ENCODE data around the gene STK32B. TPM values are rescaled to one million over a fixed set of nuclear protein-coding genes. Genes with fewer than 3 reads are reported as not detected.

The STK32B gene
- total and polyA plus RNA-seq, 7 experiments from 2014 or later = 1.7 TPM; not detected in 6

DNA sequence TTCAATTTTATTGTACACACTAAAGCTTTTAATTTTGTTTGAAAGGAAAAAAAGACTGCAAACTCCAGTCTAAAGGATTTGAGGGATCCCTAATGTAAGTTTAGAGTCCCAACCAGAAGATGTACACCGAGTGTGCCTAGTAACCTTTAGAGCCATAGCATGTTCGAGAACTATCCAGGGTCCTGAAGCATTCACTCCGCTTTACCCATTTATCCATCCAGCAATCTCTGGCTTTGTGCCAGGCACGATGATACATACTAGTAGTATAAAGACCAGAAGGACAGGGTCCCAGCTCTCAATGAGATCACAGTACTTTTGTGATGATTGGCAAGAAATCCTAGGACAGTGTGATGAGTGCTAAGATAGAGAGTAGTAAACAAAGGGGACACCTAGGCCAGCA is 168.7 kb downstream of the STK32B start:
- CTCF ChIA-PET = no interaction called here
- H3K36me3 Mint-ChIP-seq = peaks cover 0 to 12% (median 0%) of the 10 kb centered on the region in 5 donors
- peaks cover 6 to 34% (median 16%) of the 10 kb centered on the region in 11 donors for H3K9me3 Mint-ChIP-seq
- H3K27me3 Mint-ChIP-seq = peaks cover 0 to 4% (median 0%) of the 10 kb centered on the region in 5 donors
- POLR2A ChIA-PET = no interaction called here
- intact Hi-C loops (cut with micrococcal nuclease) = no loop called here
- no peak overlapping the region for H3K4me3 ChIP-seq (ENCODE audit: low read length)
- H3K36me3 ChIP-seq (ENCODE audit: control insufficient read depth in 2 of 3, insufficient read depth in 3 of 3, low read length in 3 of 3) = no peaks in the 10 kb centered on the region
- ATAC-seq (no peak), DNase-seq (no peak)
- H3K27me3 ChIP-seq (ENCODE audit: control insufficient read depth in 2 of 2, insufficient read depth in 2 of 2, low read length in 2 of 2) = no peaks in the 10 kb centered on the region
- no peak overlapping the region for H3K27ac ChIP-seq (ENCODE audit: low read depth, low read length)
- no peaks in the 10 kb centered on the region for H3K4me1 Mint-ChIP-seq
- H3K4me3 Mint-ChIP-seq = no peak overlapping the region
- H3K9me3 ChIP-seq (ENCODE audit: control insufficient read depth in 2 of 3, low read length in 3 of 3) = peaks cover 0 to 11% (median 0%) of the 10 kb centered on the region in 3 experiments
- H3K27ac Mint-ChIP-seq = no peak overlapping the region
- no peaks in the 10 kb centered on the region for H3K4me1 ChIP-seq (ENCODE audit: control insufficient read depth in 2 of 2, insufficient read depth in 2 of 2, low read length in 2 of 2)

DNA sequence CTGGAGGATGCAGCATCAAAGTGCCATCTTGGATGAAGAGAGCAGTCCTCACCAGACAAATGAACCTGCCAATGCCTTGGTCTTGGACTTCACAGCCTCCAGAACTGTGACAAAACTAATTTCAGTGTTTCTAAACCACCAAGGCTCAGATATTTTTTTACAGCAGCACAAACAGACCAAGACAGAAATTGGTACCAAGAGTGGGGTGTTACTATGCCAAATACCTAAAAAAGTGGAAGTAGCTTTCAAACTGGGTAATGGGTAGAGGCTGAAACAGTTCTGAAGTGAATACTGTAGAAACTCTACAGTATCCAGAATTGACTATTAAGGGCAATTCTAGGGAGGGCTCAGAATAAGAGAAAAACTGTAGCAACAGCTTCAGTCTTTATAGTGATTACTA is 170.8 kb downstream of the STK32B start:
- peaks cover 0 to 11% (median 0%) of the 10 kb centered on the region in 3 experiments for H3K9me3 ChIP-seq (ENCODE audit: control insufficient read depth in 2 of 3, low read length in 3 of 3)
- no peaks in the 10 kb centered on the region for H3K36me3 ChIP-seq (ENCODE audit: control insufficient read depth in 2 of 3, insufficient read depth in 3 of 3, low read length in 3 of 3)
- no peak overlapping the region for H3K4me3 Mint-ChIP-seq
- H3K4me3 ChIP-seq (ENCODE audit: low read length) = no peak overlapping the region
- ChIA-PET CTCF (no interaction called here), POLR2A (no interaction called here)
- H3K27ac ChIP-seq (ENCODE audit: low read depth, low read length) = no peak overlapping the region
- no peak overlapping the region for H3K27ac Mint-ChIP-seq
- no peaks in the 10 kb centered on the region for H3K27me3 ChIP-seq (ENCODE audit: control insufficient read depth in 2 of 2, insufficient read depth in 2 of 2, low read length in 2 of 2)
- H3K27me3 Mint-ChIP-seq = peaks cover 0 to 4% (median 0%) of the 10 kb centered on the region in 5 donors
- H3K36me3 Mint-ChIP-seq = peaks cover 0 to 12% (median 0%) of the 10 kb centered on the region in 5 donors
- no peaks in the 10 kb centered on the region for H3K4me1 Mint-ChIP-seq
- intact Hi-C loops (cut with micrococcal nuclease) = no loop called here
- ATAC-seq = no peak
- DNase-seq = no peak
- no peaks in the 10 kb centered on the region for H3K4me1 ChIP-seq (ENCODE audit: control insufficient read depth in 2 of 2, insufficient read depth in 2 of 2, low read length in 2 of 2)
- H3K9me3 Mint-ChIP-seq = peaks cover 6 to 34% (median 16%) of the 10 kb centered on the region in 11 donors

DNA sequence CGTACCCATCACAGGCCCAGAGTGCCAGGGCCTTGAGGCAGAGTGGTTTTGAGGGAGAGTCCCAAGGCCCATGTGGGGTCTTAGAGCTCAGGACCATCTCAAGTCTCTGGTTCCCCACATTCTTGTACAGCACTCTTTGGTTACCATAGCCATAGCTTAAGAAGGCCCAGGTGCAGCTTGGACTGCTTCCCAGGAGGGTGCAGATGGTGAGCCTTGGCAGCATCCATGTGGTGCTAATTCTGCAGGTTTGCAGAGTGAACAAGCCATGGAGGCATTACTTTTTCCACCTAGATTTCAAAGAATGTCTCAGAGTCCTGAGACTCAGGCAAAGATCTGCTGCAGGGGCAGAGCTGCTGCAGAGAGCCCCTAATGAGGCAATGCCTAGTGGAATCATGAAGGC is 171.7 kb downstream of the STK32B start:
- no peaks in the 10 kb centered on the region for H3K4me1 Mint-ChIP-seq
- H3K9me3 Mint-ChIP-seq = peaks cover 6 to 34% (median 16%) of the 10 kb centered on the region in 11 donors
- ChIA-PET CTCF (no interaction called here), POLR2A (no interaction called here)
- Histone ChIP-seq H3K27me3 (ENCODE audit: control insufficient read depth in 2 of 2, insufficient read depth in 2 of 2, low read length in 2 of 2) (no peaks in the 10 kb centered on the region), H3K36me3 (ENCODE audit: control insufficient read depth in 2 of 3, insufficient read depth in 3 of 3, low read length in 3 of 3) (no peaks in the 10 kb centered on the region), H3K9me3 (ENCODE audit: control insufficient read depth in 2 of 3, low read length in 3 of 3) (peaks cover 0 to 11% (median 0%) of the 10 kb centered on the region in 3 experiments), H3K27ac (ENCODE audit: low read depth, low read length) (no peak overlapping the region), H3K4me3 (ENCODE audit: low read length) (no peak overlapping the region), H3K4me1 (ENCODE audit: control insufficient read depth in 2 of 2, insufficient read depth in 2 of 2, low read length in 2 of 2) (no peaks in the 10 kb centered on the region)
- DNase-seq (no peak), ATAC-seq (no peak)
- H3K36me3 Mint-ChIP-seq = peaks cover 0 to 12% (median 0%) of the 10 kb centered on the region in 5 donors
- H3K27me3 Mint-ChIP-seq = no peaks in the 10 kb centered on the region
- intact Hi-C loops (cut with micrococcal nuclease) = no loop called here
- H3K27ac Mint-ChIP-seq = no peak overlapping the region
- no peak overlapping the region for H3K4me3 Mint-ChIP-seq

DNA sequence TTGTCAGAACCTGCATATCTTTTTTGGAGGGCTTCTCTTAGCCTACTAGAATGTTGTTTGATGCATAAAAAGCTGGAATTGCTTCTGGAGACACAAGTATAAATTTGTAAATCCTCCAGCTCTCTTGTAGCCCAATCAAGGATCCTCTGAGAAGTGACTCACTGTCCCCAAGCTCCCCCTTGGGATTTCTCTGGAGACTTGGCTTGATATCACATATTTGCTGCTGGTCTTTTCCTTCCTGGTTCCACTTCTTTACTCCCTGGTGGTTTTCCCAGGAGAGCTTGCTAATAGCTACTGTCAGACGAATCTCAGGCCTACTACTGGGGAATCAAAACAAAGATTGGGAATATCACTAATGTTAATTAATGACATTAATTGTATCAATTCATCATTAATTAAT is 173.1 kb downstream of the STK32B start:
- Mint-ChIP-seq H3K27ac (no peak overlapping the region), H3K9me3 (peaks cover 6 to 34% (median 16%) of the 10 kb centered on the region in 11 donors), H3K4me1 (no peaks in the 10 kb centered on the region), H3K27me3 (no peaks in the 10 kb centered on the region), H3K4me3 (no peak overlapping the region), H3K36me3 (peaks cover 0 to 12% (median 0%) of the 10 kb centered on the region in 5 donors)
- ChIA-PET POLR2A (no interaction called here), CTCF (no interaction called here)
- H3K4me1 ChIP-seq (ENCODE audit: control insufficient read depth in 2 of 2, insufficient read depth in 2 of 2, low read length in 2 of 2) = no peaks in the 10 kb centered on the region
- intact Hi-C loops (cut with micrococcal nuclease) = no loop called here
- ATAC-seq (no peak), DNase-seq (no peak)
- H3K27ac ChIP-seq (ENCODE audit: low read depth, low read length) = no peak overlapping the region
- no peak overlapping the region for H3K4me3 ChIP-seq (ENCODE audit: low read length)
- no peaks in the 10 kb centered on the region for H3K27me3 ChIP-seq (ENCODE audit: control insufficient read depth in 2 of 2, insufficient read depth in 2 of 2, low read length in 2 of 2)
- H3K36me3 ChIP-seq (ENCODE audit: control insufficient read depth in 2 of 3, insufficient read depth in 3 of 3, low read length in 3 of 3) = no peaks in the 10 kb centered on the region
- peaks cover 0 to 11% (median 0%) of the 10 kb centered on the region in 3 experiments for H3K9me3 ChIP-seq (ENCODE audit: control insufficient read depth in 2 of 3, low read length in 3 of 3)

DNA sequence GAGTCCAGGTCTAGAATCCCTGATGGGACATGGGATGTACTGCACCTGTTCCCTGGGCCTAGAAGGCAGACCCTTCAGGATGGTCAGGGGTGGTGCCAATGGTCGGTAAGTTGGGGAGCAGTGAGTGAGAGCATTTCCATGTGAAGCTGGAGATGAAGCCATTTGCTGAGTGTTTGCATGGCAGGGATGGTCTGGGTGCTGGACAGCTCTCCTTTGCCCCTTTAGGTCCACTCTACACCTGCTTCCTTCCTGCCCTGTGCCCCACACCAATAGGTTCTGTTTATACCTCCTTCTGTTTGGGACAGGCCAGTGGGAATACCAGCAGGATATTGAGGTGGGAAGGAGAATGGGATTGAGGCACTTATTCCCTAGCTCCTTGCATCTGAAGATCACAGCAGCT is 181.3 kb downstream of the STK32B start:
- no peak overlapping the region for H3K4me3 Mint-ChIP-seq
- Histone ChIP-seq H3K27me3 (ENCODE audit: control insufficient read depth in 2 of 2, insufficient read depth in 2 of 2, low read length in 2 of 2) (no peaks in the 10 kb centered on the region), H3K36me3 (ENCODE audit: control insufficient read depth in 2 of 3, insufficient read depth in 3 of 3, low read length in 3 of 3) (no peaks in the 10 kb centered on the region), H3K27ac (ENCODE audit: low read depth, low read length) (no peak overlapping the region), H3K9me3 (ENCODE audit: control insufficient read depth in 2 of 3, low read length in 3 of 3) (no peaks in the 10 kb centered on the region), H3K4me3 (ENCODE audit: low read length) (no peak overlapping the region), H3K4me1 (ENCODE audit: control insufficient read depth in 2 of 2, insufficient read depth in 2 of 2, low read length in 2 of 2) (no peaks in the 10 kb centered on the region)
- peaks cover 0 to 7% (median 0%) of the 10 kb centered on the region in 5 donors for H3K27me3 Mint-ChIP-seq
- peaks cover 0 to 10% (median 0%) of the 10 kb centered on the region in 11 donors for H3K9me3 Mint-ChIP-seq
- intact Hi-C loops (cut with micrococcal nuclease) = no loop called here
- POLR2A ChIA-PET = no interaction called here
- ATAC-seq (no peak), DNase-seq (no peak)
- no peaks in the 10 kb centered on the region for H3K36me3 Mint-ChIP-seq
- CTCF ChIA-PET = no interaction called here
- H3K27ac Mint-ChIP-seq = no peak overlapping the region
- H3K4me1 Mint-ChIP-seq = no peaks in the 10 kb centered on the region

DNA sequence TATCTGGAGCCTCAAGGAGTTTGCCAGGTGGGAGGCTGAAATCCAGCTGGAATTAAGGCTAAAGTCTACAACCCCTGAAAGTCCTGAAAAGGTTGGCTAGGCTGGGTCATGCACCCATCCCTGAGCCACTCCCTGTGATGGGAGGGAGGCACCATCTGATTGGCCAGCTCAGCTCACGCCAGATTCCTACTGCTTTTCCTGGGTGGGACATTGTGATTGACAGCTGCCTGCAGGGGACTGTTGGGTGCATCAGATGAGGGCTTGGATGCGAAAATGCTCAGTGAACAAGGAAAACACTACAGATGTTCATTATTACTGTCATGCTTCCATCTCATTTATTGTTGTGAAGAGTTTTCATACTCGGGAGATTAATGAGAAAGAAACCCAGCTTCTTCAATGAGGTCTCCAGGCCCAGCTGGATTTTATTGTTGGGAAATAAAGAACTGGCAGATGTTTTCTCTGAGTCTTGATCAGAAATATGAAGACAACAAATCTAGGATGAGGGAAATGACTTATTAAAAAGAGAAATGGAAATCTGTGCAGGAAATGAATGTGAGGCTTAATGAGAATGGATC is 185.9 kb downstream of the STK32B start:
- no peak overlapping the region for H3K4me3 Mint-ChIP-seq
- Histone ChIP-seq H3K27ac (ENCODE audit: low read depth, low read length) (no peak overlapping the region), H3K4me1 (ENCODE audit: control insufficient read depth in 2 of 2, insufficient read depth in 2 of 2, low read length in 2 of 2) (no peaks in the 10 kb centered on the region), H3K27me3 (ENCODE audit: control insufficient read depth in 2 of 2, insufficient read depth in 2 of 2, low read length in 2 of 2) (no peaks in the 10 kb centered on the region), H3K36me3 (ENCODE audit: control insufficient read depth in 2 of 3, insufficient read depth in 3 of 3, low read length in 3 of 3) (no peaks in the 10 kb centered on the region), H3K9me3 (ENCODE audit: control insufficient read depth in 2 of 3, low read length in 3 of 3) (no peaks in the 10 kb centered on the region), H3K4me3 (ENCODE audit: low read length) (no peak overlapping the region)
- ChIA-PET CTCF (no interaction called here), POLR2A (no interaction called here)
- no peaks in the 10 kb centered on the region for H3K36me3 Mint-ChIP-seq
- H3K4me1 Mint-ChIP-seq = no peaks in the 10 kb centered on the region
- no peak overlapping the region for H3K27ac Mint-ChIP-seq
- intact Hi-C loops (cut with micrococcal nuclease) = no loop called here
- no peaks in the 10 kb centered on the region for H3K27me3 Mint-ChIP-seq
- ATAC-seq (no peak), DNase-seq (no peak)
- peaks cover 0 to 7% (median 0%) of the 10 kb centered on the region in 11 donors for H3K9me3 Mint-ChIP-seq

DNA sequence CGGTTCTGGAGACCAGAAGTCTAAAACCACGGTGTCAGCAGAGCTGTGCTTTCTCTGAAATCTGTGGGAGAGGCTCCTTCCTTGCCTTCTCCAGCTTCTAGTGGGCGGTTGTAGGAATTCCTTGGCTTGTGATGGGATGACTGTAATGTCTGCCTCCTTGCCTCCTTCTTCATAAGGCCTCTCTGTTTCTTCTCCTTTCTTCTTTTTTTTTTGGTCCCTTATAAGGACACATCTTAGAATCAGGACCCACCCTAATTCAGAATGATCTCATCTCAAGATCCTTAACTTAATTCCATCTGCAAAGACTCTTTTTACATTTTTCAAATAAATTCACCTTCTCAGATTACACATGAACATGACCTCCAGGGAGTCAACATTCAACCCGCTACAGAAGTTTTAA is 186.9 kb downstream of the STK32B start:
- intact Hi-C loops (cut with micrococcal nuclease) = no loop called here
- ChIA-PET POLR2A (no interaction called here), CTCF (no interaction called here)
- H3K27ac ChIP-seq (ENCODE audit: low read depth, low read length) = no peak overlapping the region
- Mint-ChIP-seq H3K27me3 (no peaks in the 10 kb centered on the region), H3K9me3 (peaks cover 0 to 4% (median 0%) of the 10 kb centered on the region in 11 donors), H3K27ac (no peak overlapping the region), H3K4me1 (no peaks in the 10 kb centered on the region), H3K36me3 (no peaks in the 10 kb centered on the region), H3K4me3 (no peak overlapping the region)
- no peaks in the 10 kb centered on the region for H3K36me3 ChIP-seq (ENCODE audit: control insufficient read depth in 2 of 3, insufficient read depth in 3 of 3, low read length in 3 of 3)
- DNase-seq (no peak), ATAC-seq (no peak)
- H3K9me3 ChIP-seq (ENCODE audit: control insufficient read depth in 2 of 3, low read length in 3 of 3) = no peaks in the 10 kb centered on the region
- no peak overlapping the region for H3K4me3 ChIP-seq (ENCODE audit: low read length)
- no peaks in the 10 kb centered on the region for H3K27me3 ChIP-seq (ENCODE audit: control insufficient read depth in 2 of 2, insufficient read depth in 2 of 2, low read length in 2 of 2)
- no peaks in the 10 kb centered on the region for H3K4me1 ChIP-seq (ENCODE audit: control insufficient read depth in 2 of 2, insufficient read depth in 2 of 2, low read length in 2 of 2)

Measured in naive thymus-derived CD4-positive, alpha-beta T cell (primary cell).